ENCODE results near the gene FBXL16.

FBXL16 gene

GRCh38 chr16:648781-649589, 56.6 kb downstream of the FBXL16 start, which contains the start of gene WDR90 (continued):
- TF ChIP-seq PRDM4 (tag by site-specific recombination; IDR thresholded peaks at IDR 0.05), result 0 out of 2 replicates have a peak, but pooled peaks have one; percentile 13
- no peak for TF ChIP-seq ZNF140 (tag by site-specific recombination; IDR thresholded peaks at IDR 0.05)
- no peak for TF ChIP-seq ZNF214 (tag by site-specific recombination; IDR thresholded peaks at IDR 0.05; ENCODE audit: borderline replicate concordance)
- TF ChIP-seq GLIS2 (tag by site-specific recombination; IDR thresholded peaks at IDR 0.05), result peak; percentile 97
- peak; percentile 78; the same call in 1 of the 2 replicates for TF ChIP-seq ZNF561 (tag by site-specific recombination; IDR thresholded peaks at IDR 0.05; ENCODE audit: borderline replicate concordance)
- TF ChIP-seq KLF9 (tag by site-specific recombination; IDR thresholded peaks at IDR 0.05; ENCODE audit: low read depth), result peak; percentile 88
- no peak for TF ChIP-seq ZFP3 (tag by site-specific recombination; IDR thresholded peaks at IDR 0.05; ENCODE audit: low read depth)
- TF ChIP-seq ELK4 (IDR thresholded peaks at IDR 0.05; ENCODE audit: borderline replicate concordance, low read depth, low read length), result peak; percentile 67; the same call in 1 of the 2 replicates
- peak; percentile 73; the same call in 1 of the 2 replicates for TF ChIP-seq ZBTB20 (tag by site-specific recombination; IDR thresholded peaks at IDR 0.05)
- no peak for TF ChIP-seq ZNF776 (tag by site-specific recombination; IDR thresholded peaks at IDR 0.05; ENCODE audit: borderline replicate concordance)
- TF ChIP-seq WT1 (tag by site-specific recombination; IDR thresholded peaks at IDR 0.05), result peak; percentile 38; the same call in 1 of the 2 replicates
- TF ChIP-seq PBX3 (CRISPR knock-in tag; IDR thresholded peaks at IDR 0.05), result peak; percentile 68
- TF ChIP-seq SP3 (tag by site-specific recombination; IDR thresholded peaks at IDR 0.05), result peak; percentile 76
- peak; percentile 97 for TF ChIP-seq MYNN (tag by site-specific recombination; IDR thresholded peaks at IDR 0.05; ENCODE audit: borderline replicate concordance)
- TF ChIP-seq ZNF677 (tag by site-specific recombination; IDR thresholded peaks at IDR 0.05), result no peak
- no peak for TF ChIP-seq SETDB1 (IDR thresholded peaks at IDR 0.05; ENCODE audit: insufficient read length, low read length)
- peak; percentile 66; the same call in 1 of the 2 replicates for TF ChIP-seq ZNF610 (tag by site-specific recombination; IDR thresholded peaks at IDR 0.05; ENCODE audit: borderline replicate concordance)
- TF ChIP-seq ZFHX2 (tag by site-specific recombination; conservative IDR thresholded peaks at IDR 0.05), result peak; percentile 78
- TF ChIP-seq ZNF423 (tag by site-specific recombination; IDR thresholded peaks at IDR 0.05), result 0 out of 2 replicates have a peak, but pooled peaks have one; percentile 14
- 0 out of 2 replicates have a peak, but pooled peaks have one; percentile 28 for TF ChIP-seq ZNF501 (tag by site-specific recombination; IDR thresholded peaks at IDR 0.05)
- TF ChIP-seq YY2 (tag by site-specific recombination; IDR thresholded peaks at IDR 0.05), result peak; percentile 97
- TF ChIP-seq ZNF266 (tag by site-specific recombination; IDR thresholded peaks at IDR 0.05; ENCODE audit: low read depth), result no peak
- peak; percentile 98 for TF ChIP-seq HIC1 (tag by site-specific recombination; IDR thresholded peaks at IDR 0.05)

All from HEK293 (cell line).